HS-27A (cell line): Measurements from ENCODE around the gene WBP2.

ENCODE experiments used
- DNase-seq: peaks from one replicate; pipeline ENCODE4 v3.0.0-alpha.2; 2012; ENCODE audit warnings: low read depth, missing footprints

Gene WBP2

GRCh38 chr17:75844530-75845057 lies 10.5 kb downstream of the WBP2 start:
- DNase-seq, result no peak

- no peak for DNase-seq
These were observed 11.3 kb downstream of the WBP2 start, which contains the start of gene UNC13D for GRCh38 chr17:75843577-75844529. Gene UNC13D (minus strand): TSS chr17:75844404. CDS start chr17:75844337, 67 bp downstream.

GRCh38 chr17:75842963-75843576 lies 12.1 kb downstream of the WBP2 start:
- no peak for DNase-seq

- no peak for DNase-seq
These were observed 12.7 kb downstream of the WBP2 start for GRCh38 chr17:75842411-75842810.

- DNase-seq, result no peak
These were observed 14.4 kb downstream of the WBP2 start for GRCh38 chr17:75840799-75841164.

- DNase-seq, result no peak
These were observed 15.0 kb downstream of the WBP2 start for GRCh38 chr17:75839942-75840798.

GRCh38 chr17:75838410-75838809 lies 16.7 kb downstream of the WBP2 start:
- DNase-seq, result no peak

GRCh38 chr17:75837899-75838298 lies 17.2 kb downstream of the WBP2 start:
- DNase-seq, result no peak

- DNase-seq, result no peak
These were observed 18.5 kb downstream of the WBP2 start for GRCh38 chr17:75836605-75837004.

- DNase-seq, result no peak
These were observed 19.5 kb downstream of the WBP2 start for GRCh38 chr17:75835654-75835987.

GRCh38 chr17:75834928-75835653 lies 20.0 kb downstream of the WBP2 start:
- no peak for DNase-seq

- no peak for DNase-seq
These were observed 20.7 kb downstream of the WBP2 start for GRCh38 chr17:75834279-75834920.

GRCh38 chr17:75832652-75833400 lies 22.3 kb downstream of the WBP2 start:
- DNase-seq, result no peak

GRCh38 chr17:75832164-75832651 lies 22.9 kb downstream of the WBP2 start:
- DNase-seq, result no peak

GRCh38 chr17:75831032-75831571 lies 24.0 kb downstream of the WBP2 start:
- no peak for DNase-seq

- no peak for DNase-seq
These were observed 24.7 kb downstream of the WBP2 start for GRCh38 chr17:75830164-75831031.

- DNase-seq, result no peak
These were observed 25.4 kb downstream of the WBP2 start for GRCh38 chr17:75829747-75830146.

GRCh38 chr17:75828741-75829140 lies 26.4 kb downstream of the WBP2 start:
- no peak for DNase-seq

- no peak for DNase-seq
These were observed 27.1 kb downstream of the WBP2 start for GRCh38 chr17:75828076-75828400.
